ENCODE measurements around the gene HAGHL. TPM values are rescaled to one million over a fixed set of nuclear protein-coding genes. Genes with fewer than 3 reads are reported as not detected.

Gene HAGHL
- total RNA-seq, 4 donors from 2014 or later, result 1.1 to 5.6 (median 2.6) TPM

DNA sequence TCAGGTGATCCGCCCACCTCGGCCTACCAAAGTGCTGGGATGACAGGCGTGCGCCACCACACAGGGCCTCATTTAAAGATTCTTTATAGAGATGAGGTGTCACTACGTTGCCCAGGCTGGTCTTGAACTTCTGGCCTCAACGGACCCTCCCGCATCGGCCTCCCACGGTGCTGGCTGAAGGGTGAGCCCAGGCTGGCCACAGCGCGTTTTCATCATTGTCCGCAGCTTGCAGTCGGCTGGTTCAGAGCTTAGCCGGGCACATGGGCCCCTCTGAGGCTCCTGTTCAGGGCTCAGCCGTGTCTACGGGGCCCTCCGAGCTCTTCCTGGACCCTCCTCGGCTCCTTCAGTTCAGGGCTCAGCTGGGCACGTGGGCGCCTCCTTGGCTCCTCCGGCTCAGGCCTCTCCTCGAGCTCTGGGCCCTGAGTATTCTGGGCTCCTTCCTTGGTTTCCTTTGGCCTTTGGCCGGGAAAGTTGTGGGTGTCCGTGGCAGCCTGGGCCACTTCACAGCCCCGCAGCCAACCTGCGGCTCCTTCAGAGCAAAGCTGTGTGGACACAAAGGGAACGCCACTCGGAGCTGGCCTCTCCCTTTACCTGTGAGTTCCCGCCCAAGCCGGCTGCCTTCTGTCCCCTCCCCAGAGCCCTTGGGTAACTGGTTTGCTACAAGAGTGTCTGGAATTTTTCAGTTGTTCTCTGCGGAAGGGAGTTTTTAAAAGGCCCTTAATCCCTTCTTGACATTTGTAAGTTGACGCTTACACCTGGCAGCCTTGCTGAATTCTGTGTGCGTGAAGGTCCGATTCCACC lies 32.4 kb downstream of the HAGHL start:
- TF ChIP-seq CTCF (IDR thresholded peaks at IDR 0.05; ENCODE audit: low read depth), result no peak

DNA sequence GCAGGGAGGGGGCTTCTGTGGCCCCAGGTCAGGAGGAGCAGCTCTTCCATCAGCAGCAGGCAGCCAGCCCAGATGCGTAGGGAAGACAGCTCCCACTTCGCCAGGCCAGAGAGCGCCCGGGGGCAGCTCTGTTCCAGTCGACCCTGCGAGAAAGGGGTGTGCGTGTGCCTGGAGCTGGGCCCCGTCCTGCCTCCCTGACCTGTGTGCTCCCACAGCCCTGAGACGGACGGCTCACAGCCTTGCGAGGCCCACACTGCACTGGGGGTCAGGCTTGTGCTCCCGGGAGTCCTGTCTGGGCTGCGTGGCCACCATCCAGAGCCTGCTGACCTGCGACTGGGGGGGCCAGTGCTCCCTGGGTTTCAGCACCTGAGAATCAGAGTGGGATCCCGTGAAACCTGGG lies 33.2 kb downstream of the HAGHL start:
- TF ChIP-seq CTCF (IDR thresholded peaks at IDR 0.05; ENCODE audit: low read depth), result no peak

DNA sequence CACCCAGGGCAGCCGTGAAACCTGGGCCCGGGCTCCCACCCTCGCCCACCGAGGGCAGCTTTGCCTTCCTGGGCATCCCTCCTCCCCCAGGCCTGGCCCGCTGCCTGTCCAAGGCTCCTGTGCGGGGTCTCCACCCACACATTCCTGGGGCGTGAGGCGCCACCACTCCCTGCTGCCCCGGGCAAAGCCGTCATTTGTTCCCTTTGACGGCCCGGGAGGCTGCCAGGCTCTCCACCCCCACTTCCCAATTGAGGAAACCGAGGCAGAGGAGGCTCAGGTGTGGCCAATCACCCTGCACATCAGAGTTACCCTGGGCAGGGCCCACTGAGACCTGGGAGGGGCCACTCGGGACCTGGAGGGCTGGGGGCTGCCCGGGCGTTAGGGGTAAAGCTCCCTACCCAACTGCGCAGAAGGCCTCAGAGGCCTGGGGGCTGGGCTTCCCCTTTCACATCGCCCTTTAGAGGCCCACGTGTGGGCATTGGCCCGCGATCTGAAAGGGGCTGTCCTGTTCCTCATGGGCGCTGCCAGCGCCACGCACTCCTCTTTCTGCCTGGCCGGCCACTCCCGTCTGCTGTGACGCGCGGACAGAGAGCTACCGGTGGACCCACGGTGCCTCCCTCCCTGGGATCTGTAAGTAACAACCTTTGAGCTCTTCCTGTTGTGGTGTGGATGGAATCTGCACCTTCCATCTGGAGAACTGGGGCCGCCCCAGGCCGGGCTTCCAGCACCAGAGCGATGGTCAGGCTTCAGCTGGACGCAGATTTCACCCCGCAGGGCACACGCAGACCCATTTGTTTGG lies 33.8 kb downstream of the HAGHL start, which contains the start of gene MSLN:
TSS of gene MSLN (plus strand) at position 190 of the 799 bp plus-strand sequence. CDS start 1,947 bp downstream, outside the sequence.
- TF ChIP-seq CTCF (IDR thresholded peaks at IDR 0.05; ENCODE audit: low read depth), result no peak

DNA sequence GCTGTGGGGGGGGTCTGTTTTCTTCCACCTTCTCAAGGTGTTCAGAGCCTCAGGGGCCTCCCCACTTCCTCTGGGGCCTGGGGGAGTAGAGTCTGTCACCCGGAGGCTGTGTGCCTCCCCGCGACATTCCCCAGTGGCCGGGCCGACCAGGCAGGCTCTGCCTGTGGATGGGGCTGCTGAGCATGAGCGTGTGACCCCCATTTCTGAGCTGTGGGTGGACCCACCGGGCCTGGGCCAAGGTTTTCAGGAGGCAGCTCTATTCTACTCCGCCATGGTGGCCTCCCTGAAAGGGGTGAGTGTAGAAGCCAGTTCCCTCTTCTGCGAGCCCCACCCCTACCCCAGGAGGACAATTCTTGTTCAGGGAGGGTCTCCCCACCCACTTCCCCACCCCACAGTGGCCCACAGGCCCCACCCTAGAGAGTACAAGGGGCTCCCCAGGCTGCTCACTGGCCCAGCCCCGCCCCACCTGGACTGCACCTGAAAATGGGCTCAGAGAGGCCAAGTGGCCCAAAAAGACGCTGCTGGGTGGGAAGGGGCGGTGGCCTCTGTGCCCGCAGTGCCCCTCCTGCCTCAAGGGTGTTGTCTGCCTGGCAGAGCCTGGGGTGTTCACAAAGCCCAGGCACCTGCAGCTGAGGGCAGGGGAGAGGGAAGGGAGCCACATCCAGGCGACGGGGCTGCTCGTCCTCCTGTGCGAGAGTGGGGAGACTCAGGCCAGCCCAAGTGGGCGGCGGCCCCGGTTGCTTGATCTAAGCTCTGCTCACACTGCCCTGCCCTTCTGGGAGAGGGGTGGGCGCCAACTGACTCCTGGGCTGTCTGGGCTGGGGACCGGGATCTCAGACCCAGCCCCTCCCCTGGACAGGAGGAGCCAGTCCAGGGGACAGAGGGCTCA lies 35.0 kb downstream of the HAGHL start:
- no peak for TF ChIP-seq CTCF (IDR thresholded peaks at IDR 0.05; ENCODE audit: low read depth)

- TF ChIP-seq CTCF (IDR thresholded peaks at IDR 0.05; ENCODE audit: low read depth), result no peak
These were observed 35.8 kb downstream of the HAGHL start for GRCh38 chr16:762595-763268.

- TF ChIP-seq CTCF (IDR thresholded peaks at IDR 0.05; ENCODE audit: low read depth), result no peak
These were observed 36.7 kb downstream of the HAGHL start for GRCh38 chr16:763369-764183.
